Adrenal gland (tissue), 5 donors: Measurements from ENCODE around the gene C13orf42.

ENCODE experiments used
- POLR2A ChIP-seq, 2 donors: fragments of 450-650 bp; IDR thresholded peaks; one replicate each; pipeline ENCODE4 v1.6.1; 2017; ENCODE audit warnings: antibody characterized with exemption in 2 of 2, mild to moderate bottlenecking in 2 of 2, moderate library complexity in 1 of 2
- TF ChIP-seq, protein P1 (sequence below), 6 experiments: fragments of 450-650 bp in 4 of 6; fragments of 200-600 bp in 2 of 6; sonication (generic) in 1 of 6; IDR thresholded peaks; 1 replicate in 5 of 6; 2 replicates in 1 of 6; pipeline versions ENCODE4 v1.5.1 to v1.8.0; 2016 to 2021; ENCODE audit warnings: antibody characterized with exemption in 6 of 6, mild to moderate bottlenecking in 2 of 6, moderate library complexity in 1 of 6
- donor health status: DM: no; HTN: no; CAD: no.

DNA sequence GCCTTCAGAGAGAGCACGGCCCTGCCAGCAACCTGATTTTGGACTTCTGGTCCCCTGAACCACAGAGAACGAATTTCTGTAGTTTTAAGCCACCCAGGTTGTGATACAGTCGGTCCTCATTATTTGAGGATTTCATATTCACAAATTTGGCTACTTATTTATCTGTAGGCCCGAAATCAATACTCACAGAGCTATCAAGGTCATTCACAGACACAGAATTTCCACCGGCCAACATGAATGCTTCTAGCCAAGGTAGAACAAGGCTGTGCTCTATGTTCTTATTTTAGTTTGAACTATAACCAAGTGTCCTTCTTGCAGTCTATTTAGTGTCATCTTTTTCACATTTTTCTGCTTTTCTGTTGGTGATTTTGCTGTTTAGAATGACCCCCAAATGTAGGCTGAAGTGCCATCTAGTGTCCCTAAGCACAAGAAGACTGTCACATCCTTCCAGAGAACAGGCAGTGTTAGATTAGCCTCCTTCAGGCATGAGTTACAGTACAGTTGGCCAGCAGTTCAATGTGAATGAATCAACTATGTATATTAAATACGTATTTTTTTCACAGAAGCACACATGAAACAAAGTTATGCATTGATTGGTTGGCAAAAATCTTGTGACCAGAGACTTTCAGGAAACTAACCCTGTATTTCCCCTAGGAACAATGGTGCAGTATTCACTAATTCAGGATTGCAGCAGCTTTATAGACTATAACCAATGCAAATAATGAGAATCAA lies 63.5 kb downstream of the C13orf42 start:
- TF ChIP-seq, protein P1, sequence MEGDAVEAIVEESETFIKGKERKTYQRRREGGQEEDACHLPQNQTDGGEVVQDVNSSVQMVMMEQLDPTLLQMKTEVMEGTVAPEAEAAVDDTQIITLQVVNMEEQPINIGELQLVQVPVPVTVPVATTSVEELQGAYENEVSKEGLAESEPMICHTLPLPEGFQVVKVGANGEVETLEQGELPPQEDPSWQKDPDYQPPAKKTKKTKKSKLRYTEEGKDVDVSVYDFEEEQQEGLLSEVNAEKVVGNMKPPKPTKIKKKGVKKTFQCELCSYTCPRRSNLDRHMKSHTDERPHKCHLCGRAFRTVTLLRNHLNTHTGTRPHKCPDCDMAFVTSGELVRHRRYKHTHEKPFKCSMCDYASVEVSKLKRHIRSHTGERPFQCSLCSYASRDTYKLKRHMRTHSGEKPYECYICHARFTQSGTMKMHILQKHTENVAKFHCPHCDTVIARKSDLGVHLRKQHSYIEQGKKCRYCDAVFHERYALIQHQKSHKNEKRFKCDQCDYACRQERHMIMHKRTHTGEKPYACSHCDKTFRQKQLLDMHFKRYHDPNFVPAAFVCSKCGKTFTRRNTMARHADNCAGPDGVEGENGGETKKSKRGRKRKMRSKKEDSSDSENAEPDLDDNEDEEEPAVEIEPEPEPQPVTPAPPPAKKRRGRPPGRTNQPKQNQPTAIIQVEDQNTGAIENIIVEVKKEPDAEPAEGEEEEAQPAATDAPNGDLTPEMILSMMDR (IDR thresholded peaks at IDR 0.05) = no peak
- no peak for TF ChIP-seq POLR2A (IDR thresholded peaks at IDR 0.05)
